NCI-H2107 treated with DMSO at 0.1 percent for 48 hours (cell line): ENCODE results near the gene SLC3A2.
"Not testable (repeated sequence)": the region's sequence is repeated elsewhere in the genome, so short reads cannot be mapped to it uniquely, and the experiment has no call there.

Experiments
- DNase-seq: peaks from one replicate; lab custom pipeline; 2025; ENCODE audit not compliant: unreplicated experiment; lab: John Stamatoyannopoulos, UW

The SLC3A2 gene

GRCh38 chr11:62926680-62927455, 46.2 kb downstream of the SLC3A2 start:
- no peak for DNase-seq

- DNase-seq, result no peak
These were observed 47.3 kb downstream of the SLC3A2 start for GRCh38 chr11:62928011-62928410.

GRCh38 chr11:62930157-62930556, 49.5 kb downstream of the SLC3A2 start:
- DNase-seq, result no peak

GRCh38 chr11:62930666-62931065, 50.0 kb downstream of the SLC3A2 start:
- no peak for DNase-seq

- DNase-seq, result no peak
These were observed 51.0 kb downstream of the SLC3A2 start for GRCh38 chr11:62931499-62932278.

GRCh38 chr11:62933285-62933684, 52.6 kb downstream of the SLC3A2 start:
- DNase-seq, result no peak

GRCh38 chr11:62933750-62934495, 53.2 kb downstream of the SLC3A2 start:
- DNase-seq, result no peak

- DNase-seq, result no peak
These were observed 53.7 kb downstream of the SLC3A2 start for GRCh38 chr11:62934496-62934785.

GRCh38 chr11:62937528-62937927, 56.8 kb downstream of the SLC3A2 start:
- not testable (repeated sequence) for DNase-seq
